Peyer's patch (tissue), 4 donors: Measurements from ENCODE around the gene ANKRD18A.

ENCODE experiments used
- CTCF ChIP-seq, 6 experiments: fragments of 450-650 bp in 4 of 6; fragments of 200-600 bp in 2 of 6; sonication (generic) in 1 of 6; IDR thresholded peaks; one replicate each; pipeline ENCODE4 v1.5.1; 2017 to 2019; ENCODE audit warnings: antibody characterized with exemption in 6 of 6, mild to moderate bottlenecking in 3 of 6, moderate library complexity in 1 of 6
- POLR2A ChIP-seq, 2 donors: fragments of 450-650 bp; IDR thresholded peaks; one replicate each; pipeline ENCODE4 v1.5.1; 2017; ENCODE audit warnings: antibody characterized with exemption in 2 of 2, mild to moderate bottlenecking in 2 of 2, moderate library complexity in 2 of 2

- TF ChIP-seq CTCF (IDR thresholded peaks at IDR 0.05) (no peak), POLR2A (IDR thresholded peaks at IDR 0.05) (no peak)
Measured at GRCh38 chr9:38659538-38659937, 39.1 kb upstream of the ANKRD18A start.
